Activated naive CD4-positive, alpha-beta T cell treated with anti-CD3 and anti-CD28 coated beads, Interleukin-2, amount 50 U/mL, for 72 hours (primary cell): ENCODE measurements around the gene HLA-DQB1. TPM values are rescaled to one million over a fixed set of nuclear protein-coding genes. Genes with fewer than 3 reads are reported as not detected.

Experiments used
- ATAC-seq, 2 donors: fragments of 150-1000 bp; cut with Tn5 transposase; 2 replicates each; pipeline ENCODE4 v1.10.0; 2021; ENCODE audit warnings: mild to moderate bottlenecking in 2 of 2, moderate library complexity in 2 of 2
- DNase-seq, 2 donors: peaks; one replicate each; pipeline ENCODE4 v3.0.0; 2021 to 2022; ENCODE audit warnings: low spot score in 2 of 2
- H3K27ac Mint-ChIP-seq, 2 donors: one replicate each; pipeline ENCODE4 v1.8.0; 2022; ENCODE audit warnings: mild to moderate bottlenecking in 2 of 2, mixed read lengths in 2 of 2
- H3K36me3 Mint-ChIP-seq, 2 donors: one replicate each; pipeline ENCODE4 v1.8.0; 2022; ENCODE audit warnings: mixed read lengths in 2 of 2
- H3K9me3 Mint-ChIP-seq, 2 donors: one replicate each; pipeline ENCODE4 v1.8.0; 2022; ENCODE audit warnings: mixed read lengths in 2 of 2
- total RNA-seq, 2 donors: library from RNA; stranded (reverse); gene quantifications; one replicate each; pipeline ENCODE4 v1.2.3, GENCODE V29; 2022

The HLA-DQB1 gene
- total RNA-seq, 2 donors from 2014 or later = 34.7 TPM; not detected in 1

GRCh38 chr6:32615885-32616532 lies 50.4 kb downstream of the HLA-DQB1 start:
- no peak for DNase-seq
- peaks cover 4 to 17% of the 10 kb centered on the region in 2 donors for H3K9me3 Mint-ChIP-seq
- peaks cover 0 to 25% of the 10 kb centered on the region in 2 donors for H3K36me3 Mint-ChIP-seq
- ATAC-seq = peak; percentile 47 to 81
- no peak overlapping the region for H3K27ac Mint-ChIP-seq

DNA sequence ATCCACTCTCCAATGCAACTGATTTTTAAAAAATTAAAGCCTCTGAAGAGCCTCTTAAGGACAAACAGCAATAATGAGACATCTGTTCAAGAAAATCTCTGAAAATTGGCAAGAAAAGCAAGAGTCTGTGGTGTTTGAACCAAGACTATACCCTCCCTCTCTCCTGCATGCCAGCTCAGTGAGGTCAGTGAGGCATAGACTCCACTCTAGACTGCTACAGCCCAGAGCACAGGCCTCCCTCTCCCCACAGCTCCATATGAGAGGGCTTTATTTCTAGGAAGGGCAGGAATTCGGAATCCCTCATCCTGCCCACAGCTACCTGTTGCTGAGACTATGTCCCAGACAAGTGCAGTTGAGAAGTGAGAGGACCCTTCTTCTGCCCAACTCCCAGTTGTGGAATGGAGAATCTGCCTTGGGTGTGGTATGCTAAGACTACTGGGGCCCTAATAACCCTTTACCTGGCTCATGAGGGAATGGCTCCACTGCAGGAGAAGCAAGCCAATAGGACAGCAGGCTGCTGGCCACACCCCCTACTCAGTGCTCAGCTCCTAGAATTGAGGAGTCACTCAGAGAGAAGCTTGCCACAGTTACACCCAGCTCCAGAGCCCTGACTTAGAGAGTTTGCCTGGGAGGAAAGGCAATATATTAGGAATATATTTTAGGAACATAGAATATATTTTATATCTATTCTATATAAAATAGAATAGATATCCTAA lies 51.9 kb downstream of the HLA-DQB1 start:
- no peak for ATAC-seq
- H3K36me3 Mint-ChIP-seq = peaks cover 0 to 25% of the 10 kb centered on the region in 2 donors
- H3K27ac Mint-ChIP-seq = no peak overlapping the region
- peaks cover 4 to 17% of the 10 kb centered on the region in 2 donors for H3K9me3 Mint-ChIP-seq
- DNase-seq = no peak

DNA sequence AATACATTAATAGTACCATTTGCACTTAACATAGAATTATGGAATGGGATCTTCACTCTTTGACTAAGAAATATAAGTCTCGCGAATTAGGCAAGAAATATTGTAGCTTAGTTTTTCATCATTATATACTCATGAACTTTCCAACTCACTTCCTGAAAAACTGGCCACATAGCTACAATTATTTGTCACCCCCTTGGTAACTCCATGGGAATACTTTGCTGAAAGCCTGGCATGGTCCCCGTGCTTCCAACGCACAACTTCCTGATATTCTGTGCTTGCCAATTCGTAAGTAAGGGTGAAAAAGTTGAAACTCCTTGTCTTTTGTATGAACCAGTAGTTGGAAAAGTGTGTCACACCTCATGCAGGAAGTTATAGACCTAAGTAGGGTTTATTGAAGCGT lies 53.0 kb downstream of the HLA-DQB1 start:
- DNase-seq (no peak), ATAC-seq (no peak)
- H3K9me3 Mint-ChIP-seq = peaks cover 4 to 17% of the 10 kb centered on the region in 2 donors
- H3K27ac Mint-ChIP-seq = no peak overlapping the region
- peaks cover 0 to 20% of the 10 kb centered on the region in 2 donors for H3K36me3 Mint-ChIP-seq

- ATAC-seq (no peak), DNase-seq (no peak)
- Mint-ChIP-seq H3K9me3 (peaks cover 4% of the 10 kb centered on the region in 2 donors), H3K36me3 (peaks cover 0 to 6% of the 10 kb centered on the region in 2 donors), H3K27ac (no peak overlapping the region)
These were observed 55.7 kb downstream of the HLA-DQB1 start for GRCh38 chr6:32610682-32611296.

DNA sequence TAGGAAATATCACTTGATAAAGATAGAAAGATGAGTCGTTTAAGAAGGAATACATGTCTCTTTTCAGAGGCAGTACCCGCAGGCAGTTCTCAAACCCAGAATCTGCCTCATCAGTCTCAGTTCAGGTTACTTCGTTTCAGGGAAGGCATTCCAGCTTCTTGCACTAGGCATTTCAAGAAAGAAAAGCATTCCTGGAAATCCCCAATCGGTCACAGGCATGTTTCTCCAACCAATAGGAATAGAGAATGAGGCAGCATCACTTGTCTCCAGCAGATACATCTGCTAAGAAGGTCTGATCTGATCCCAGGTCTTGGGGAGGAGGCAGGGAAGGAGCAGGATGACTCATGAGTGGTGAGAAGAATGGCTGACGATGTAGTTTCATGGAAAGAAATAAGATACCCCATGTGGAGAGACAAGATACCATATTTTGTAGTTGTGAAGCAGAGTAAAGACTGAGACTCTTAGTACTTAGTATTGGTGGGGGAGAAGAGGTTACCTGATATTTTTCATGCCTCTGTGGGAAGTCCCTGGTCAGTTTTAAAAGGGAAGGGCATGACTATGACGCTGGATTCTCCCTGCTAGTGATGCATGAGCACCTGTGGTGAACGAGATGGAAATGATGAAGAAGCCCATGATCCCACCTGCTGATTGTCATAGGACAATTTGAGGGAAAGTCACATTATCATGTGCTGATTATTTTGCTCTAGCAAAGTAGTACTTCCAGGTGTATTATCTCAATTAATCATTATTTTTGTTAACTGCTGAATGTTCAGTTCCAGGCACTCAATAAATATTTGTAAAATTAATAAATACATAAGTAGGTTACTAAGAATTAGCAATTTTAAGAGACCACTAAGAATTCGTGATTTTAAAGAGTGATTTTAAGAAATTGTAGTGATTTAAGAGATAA lies 56.5 kb downstream of the HLA-DQB1 start:
- peaks cover 0 to under 1% of the 10 kb centered on the region in 2 donors for H3K36me3 Mint-ChIP-seq
- DNase-seq (peak in 1 of 2 donors; percentile 49), ATAC-seq (peak; percentile 98 to 99)
- no peak overlapping the region for H3K27ac Mint-ChIP-seq
- H3K9me3 Mint-ChIP-seq = peaks cover under 1 to 4% of the 10 kb centered on the region in 2 donors

Other genes starting within 250 kb of the HLA-DQB1 start
- gene HLA-DRA, start 226.8 kb downstream of the HLA-DQB1 start, total RNA-seq = 1 to 10 TPM; 1.9 to 2.2 TPM
- gene HLA-DRB5, start 136.4 kb downstream of the HLA-DQB1 start, total RNA-seq = 1 to 10 TPM; 1.1 to 1.6 TPM
- 1 to 10 TPM; 4.4 to 9.5 TPM for gene HLA-DRB1, start 76.8 kb downstream of the HLA-DQB1 start, total RNA-seq
- gene HLA-DQA1, start 29.3 kb downstream of the HLA-DQB1 start, total RNA-seq = 1 to 10 TPM in 1 of 2 donors, not detected in 1; 1.7 TPM
- not detected for gene HLA-DQA2, start 74.7 kb upstream of the HLA-DQB1 start, total RNA-seq
- under 1 TPM in 1 of 2 donors, not detected in 1; 0.54 TPM for gene HLA-DQB2, start 96.9 kb upstream of the HLA-DQB1 start, total RNA-seq
- 1 to 10 TPM; 3.8 to 4.0 TPM for gene HLA-DOB, start 150.3 kb upstream of the HLA-DQB1 start, total RNA-seq
- 100 to 1,000 TPM; 118 to 128 TPM for gene TAP2, start 172.1 kb upstream of the HLA-DQB1 start, total RNA-seq
- 100 to 1,000 TPM; 334 to 353 TPM for gene PSMB8, start 177.4 kb upstream of the HLA-DQB1 start, total RNA-seq
- gene TAP1, start 187.0 kb upstream of the HLA-DQB1 start, total RNA-seq = 100 to 1,000 TPM; 234 to 319 TPM
- 100 to 1,000 TPM; 202 to 262 TPM for gene PSMB9, start 187.5 kb upstream of the HLA-DQB1 start, total RNA-seq